NCI-H2081 treated with DMSO at 0.1 percent for 48 hours (cell line): ENCODE measurements around the gene NID1.

Source experiments
- DNase-seq: peaks from one replicate; lab custom pipeline; 2025; lab: John Stamatoyannopoulos, UW

The NID1 gene, protein sequence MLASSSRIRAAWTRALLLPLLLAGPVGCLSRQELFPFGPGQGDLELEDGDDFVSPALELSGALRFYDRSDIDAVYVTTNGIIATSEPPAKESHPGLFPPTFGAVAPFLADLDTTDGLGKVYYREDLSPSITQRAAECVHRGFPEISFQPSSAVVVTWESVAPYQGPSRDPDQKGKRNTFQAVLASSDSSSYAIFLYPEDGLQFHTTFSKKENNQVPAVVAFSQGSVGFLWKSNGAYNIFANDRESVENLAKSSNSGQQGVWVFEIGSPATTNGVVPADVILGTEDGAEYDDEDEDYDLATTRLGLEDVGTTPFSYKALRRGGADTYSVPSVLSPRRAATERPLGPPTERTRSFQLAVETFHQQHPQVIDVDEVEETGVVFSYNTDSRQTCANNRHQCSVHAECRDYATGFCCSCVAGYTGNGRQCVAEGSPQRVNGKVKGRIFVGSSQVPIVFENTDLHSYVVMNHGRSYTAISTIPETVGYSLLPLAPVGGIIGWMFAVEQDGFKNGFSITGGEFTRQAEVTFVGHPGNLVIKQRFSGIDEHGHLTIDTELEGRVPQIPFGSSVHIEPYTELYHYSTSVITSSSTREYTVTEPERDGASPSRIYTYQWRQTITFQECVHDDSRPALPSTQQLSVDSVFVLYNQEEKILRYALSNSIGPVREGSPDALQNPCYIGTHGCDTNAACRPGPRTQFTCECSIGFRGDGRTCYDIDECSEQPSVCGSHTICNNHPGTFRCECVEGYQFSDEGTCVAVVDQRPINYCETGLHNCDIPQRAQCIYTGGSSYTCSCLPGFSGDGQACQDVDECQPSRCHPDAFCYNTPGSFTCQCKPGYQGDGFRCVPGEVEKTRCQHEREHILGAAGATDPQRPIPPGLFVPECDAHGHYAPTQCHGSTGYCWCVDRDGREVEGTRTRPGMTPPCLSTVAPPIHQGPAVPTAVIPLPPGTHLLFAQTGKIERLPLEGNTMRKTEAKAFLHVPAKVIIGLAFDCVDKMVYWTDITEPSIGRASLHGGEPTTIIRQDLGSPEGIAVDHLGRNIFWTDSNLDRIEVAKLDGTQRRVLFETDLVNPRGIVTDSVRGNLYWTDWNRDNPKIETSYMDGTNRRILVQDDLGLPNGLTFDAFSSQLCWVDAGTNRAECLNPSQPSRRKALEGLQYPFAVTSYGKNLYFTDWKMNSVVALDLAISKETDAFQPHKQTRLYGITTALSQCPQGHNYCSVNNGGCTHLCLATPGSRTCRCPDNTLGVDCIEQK

GRCh38 chr1:236064674-236065508 lies at the start of gene NID1:
NID1 (minus strand) TSS chr1:236065090; CDS start chr1:236065079, 11 bp downstream.
- no peak for DNase-seq

DNA sequence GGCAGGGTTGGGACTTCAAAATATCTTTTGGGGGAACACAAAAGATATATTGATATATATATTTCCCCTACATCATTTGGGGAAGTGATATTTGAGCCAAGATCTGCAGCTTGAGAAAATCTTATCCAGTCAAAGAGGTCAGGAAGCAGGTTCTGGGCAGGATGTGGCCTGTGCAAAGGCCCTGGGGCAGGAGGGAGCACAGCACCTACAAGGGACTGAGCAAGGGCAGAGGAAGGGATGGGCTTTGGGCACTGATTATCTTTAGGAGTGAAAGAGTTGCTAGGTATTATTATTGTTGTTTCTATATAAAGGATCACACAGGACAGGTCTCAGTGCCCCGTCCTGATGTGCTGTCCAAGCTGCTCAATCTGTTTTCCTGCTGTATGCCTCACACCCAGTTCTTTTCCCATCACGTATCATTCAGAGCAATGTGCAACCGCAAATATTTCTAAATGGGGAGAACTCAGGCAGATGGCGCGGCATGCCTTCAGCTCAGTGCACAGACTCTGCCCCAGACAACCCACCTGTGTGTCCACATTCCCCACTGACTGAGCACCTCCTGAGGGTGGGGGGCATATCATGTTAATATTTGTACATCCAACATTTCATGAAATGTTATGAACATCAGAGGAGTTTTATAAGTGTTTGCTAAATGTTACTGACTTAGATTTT lies 49.3 kb upstream of the NID1 start:
- DNase-seq: no peak

GRCh38 chr1:236113324-236114032 lies 48.6 kb upstream of the NID1 start:
- no peak for DNase-seq

DNA sequence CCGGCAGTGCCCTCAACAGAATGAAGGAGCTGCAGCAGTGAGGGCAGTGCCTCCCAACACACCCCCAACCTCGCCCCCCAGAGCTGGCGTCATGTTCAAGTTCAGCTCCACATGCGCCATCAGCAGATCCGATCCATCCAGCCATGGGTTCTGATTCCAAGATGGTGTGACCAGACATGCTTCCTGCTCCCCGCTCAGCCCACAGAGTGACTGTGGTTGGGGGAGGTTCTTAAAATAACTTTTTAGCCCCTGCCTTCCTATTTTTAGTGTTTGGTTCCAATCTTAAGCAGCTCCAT lies 47.4 kb upstream of the NID1 start:
- DNase-seq: no peak

GRCh38 chr1:236111527-236112331 lies 46.8 kb upstream of the NID1 start:
- no peak for DNase-seq

GRCh38 chr1:236110137-236110536 lies 45.2 kb upstream of the NID1 start:
- no peak for DNase-seq

GRCh38 chr1:236108027-236108648 lies 43.2 kb upstream of the NID1 start:
- DNase-seq: no peak

GRCh38 chr1:236107121-236107907 lies 42.4 kb upstream of the NID1 start:
- no peak for DNase-seq

DNA sequence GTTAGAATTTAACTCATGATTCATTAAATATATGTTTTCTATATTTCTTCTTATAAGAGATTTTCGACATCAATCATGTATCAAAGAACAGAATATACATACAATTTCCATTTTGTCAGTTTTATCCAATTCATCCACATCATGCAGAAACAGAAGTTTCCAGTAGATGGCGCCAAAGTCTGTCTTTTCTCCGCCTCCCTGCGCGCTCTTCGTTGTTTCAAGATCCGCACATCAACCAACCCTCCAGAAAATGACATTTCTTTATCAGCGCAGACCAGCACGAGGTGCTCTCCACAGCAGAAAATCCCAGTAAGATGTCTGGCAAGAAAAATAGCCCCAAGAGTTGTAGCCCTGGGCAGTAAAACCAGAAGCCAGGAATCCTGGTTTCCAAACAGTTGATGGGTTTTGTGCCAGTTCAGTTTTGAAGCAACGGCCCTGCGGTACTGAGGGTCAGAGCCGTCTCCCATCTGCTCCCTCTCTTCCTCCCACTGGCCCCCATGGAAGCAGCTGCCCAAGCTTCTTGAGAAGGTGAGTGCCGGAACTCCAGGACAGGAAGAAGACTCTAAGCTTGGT lies 38.8 kb upstream of the NID1 start:
- peak; percentile 47 for DNase-seq

DNA sequence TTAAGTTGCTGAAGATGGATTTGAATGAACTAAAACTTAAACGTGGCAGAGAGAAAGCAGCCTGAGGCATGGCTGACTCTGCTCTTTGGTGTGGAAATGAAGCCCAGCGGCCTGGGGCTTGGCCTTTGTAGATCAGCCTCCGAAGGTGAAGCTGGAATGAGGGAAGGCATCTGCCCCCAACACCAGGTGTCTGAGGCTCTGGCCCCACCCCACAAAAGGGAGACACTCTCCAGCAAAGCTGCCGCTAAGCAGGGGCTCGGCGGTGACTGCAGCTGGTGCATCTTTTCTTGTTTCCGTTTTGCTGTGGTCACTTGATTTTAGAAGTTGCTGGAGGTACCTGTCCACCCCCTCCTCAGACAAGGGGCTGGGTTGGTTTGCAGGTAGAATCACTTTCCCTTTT lies 38.2 kb upstream of the NID1 start:
- no peak for DNase-seq

- no peak for DNase-seq
Measured at GRCh38 chr1:236102611-236103010, 37.7 kb upstream of the NID1 start.

DNA sequence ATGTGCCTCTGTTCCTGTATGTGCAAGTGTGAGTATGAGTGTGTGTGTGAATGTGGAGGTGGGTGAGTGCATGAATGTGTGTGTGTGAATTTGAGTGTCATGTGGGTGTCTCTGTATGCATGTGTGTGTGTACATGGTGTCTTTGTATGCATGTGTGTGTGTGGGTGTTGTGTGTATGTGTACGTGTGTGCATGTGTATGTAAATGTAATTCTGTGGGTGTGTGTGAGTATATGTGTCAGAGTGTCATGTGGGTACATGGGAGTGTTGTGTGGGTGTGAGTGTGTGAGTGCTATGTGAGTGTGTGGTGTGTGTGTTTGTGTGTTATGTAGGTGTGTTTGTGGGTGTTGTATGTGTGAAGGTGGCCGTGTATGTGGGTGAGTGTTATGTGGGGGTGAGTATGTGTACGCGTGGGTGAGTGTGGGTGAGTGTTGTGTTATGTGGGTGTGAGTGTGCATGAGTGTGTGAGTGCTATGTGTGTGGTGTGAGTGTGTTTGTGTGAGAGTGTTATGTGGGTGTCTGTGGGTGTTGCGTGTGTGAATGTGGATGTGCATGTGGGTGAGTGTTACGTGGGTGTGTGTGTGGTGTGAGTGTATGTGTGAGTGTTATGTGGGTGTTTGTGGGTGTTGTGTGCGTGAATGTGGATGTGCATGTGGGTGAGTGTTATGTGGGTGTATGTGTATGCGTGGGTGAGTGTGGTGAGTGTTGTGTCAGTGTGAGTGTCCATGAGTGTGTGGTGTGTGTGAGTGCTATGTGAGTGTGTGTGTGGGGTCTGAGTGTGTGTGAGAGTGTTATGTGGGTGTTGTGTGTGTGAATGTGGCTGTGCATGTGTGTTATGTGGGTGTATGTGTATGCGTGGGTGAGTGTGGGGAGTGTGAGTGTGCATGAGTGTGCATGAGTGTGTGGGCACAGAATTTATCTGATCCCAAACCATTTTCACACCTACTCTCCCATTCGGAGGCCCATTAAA lies 36.6 kb upstream of the NID1 start:
- no peak for DNase-seq

GRCh38 chr1:236100799-236101198 lies 35.9 kb upstream of the NID1 start:
- no peak for DNase-seq

GRCh38 chr1:236099355-236099974 lies 34.6 kb upstream of the NID1 start:
- DNase-seq: no peak

- no peak for DNase-seq
Measured at GRCh38 chr1:236098267-236098666, 33.4 kb upstream of the NID1 start.
